K562 (cell line): ENCODE results near the gene BBC3. TPM values are rescaled to one million over a fixed set of nuclear protein-coding genes. Genes with fewer than 3 reads are reported as not detected.

Source experiments
- ATAC-seq: fragments of 200-7000 bp; cut with Tn5 transposase; 3 replicates; pipeline ENCODE4 v1.9.1; 2020; ENCODE audit warnings: moderate library complexity
- BruUV-seq: library from RNA; stranded (reverse); fragments of 400-500 nt; replicated peaks from 2 replicates; lab custom pipeline; 2021; lab: Mats Ljungman, UMichigan
- CTCF ChIA-PET: fragments of 300-600 bp; formaldehyde crosslinking; extraction: SDS; loops from one replicate; lab custom pipeline; 2021; ENCODE audit warnings: low intra/inter-chr PET ratio; lab: Yijun Ruan, JAX
- POLR2A ChIA-PET: fragments of 300-600, 350-650 bp; sonication (Branson Sonifier 250); formaldehyde crosslinking; extraction: SDS; loops from one replicate; lab custom pipeline; 2021; ENCODE audit warnings: antibody characterized with exemption, inconsistent platforms; lab: Yijun Ruan, JAX
- DNase-seq, 4 experiments: peaks; one replicate each; pipeline versions ENCODE4 v3.0.0 to v3.0.0-alpha.2; 2011 to 2018; ENCODE audit warnings: low spot score in 3 of 4, mixed read lengths in 3 of 4; ENCODE audit errors: extremely low read depth in 1 of 4
- FAIRE-seq: peaks from 2 replicates; lab custom pipeline; 2011; peaks lifted over from hg19 to GRCh38; lab: Jason Lieb, UNC
- H2AFZ ChIP-seq: 2 replicates; pipeline ENCODE4 v1.6.0; 2011; ENCODE audit warnings: low read depth, low read length, control low read depth, inconsistent platforms
- H3K27ac ChIP-seq: fragments of 200-600 bp; 3 replicates; pipeline ENCODE4 v1.8.0; 2011; ENCODE audit warnings: low read depth, mild to moderate bottlenecking, control low read depth, inconsistent platforms, low read length, moderate library complexity, mixed read lengths; ENCODE audit errors: extremely low read depth
- H3K27me3 ChIP-seq, 2 experiments: fragments of 300-600 bp in 1 of 2; 2 replicates in 1 of 2; 3 replicates in 1 of 2; pipeline versions ENCODE4 v1.6.0 to v1.8.0; 2011; ENCODE audit warnings: inconsistent platforms in 2 of 2, low read length in 2 of 2, mild to moderate bottlenecking in 1 of 2, mixed read lengths in 1 of 2, moderate library complexity in 1 of 2; ENCODE audit not compliant: control insufficient read depth in 2 of 2, insufficient read depth in 2 of 2
- H3K36me3 ChIP-seq: fragments of 300-600 bp; 3 replicates; pipeline ENCODE4 v1.8.0; 2011; ENCODE audit warnings: mild to moderate bottlenecking, low read length, inconsistent platforms; ENCODE audit not compliant: control insufficient read depth, insufficient read depth
- H3K4me1 ChIP-seq, 2 experiments: fragments of 200-600 bp in 1 of 2; replicated peaks in 1 of 2; 2 replicates in 1 of 2; 3 replicates in 1 of 2; pipeline versions ENCODE4 v1.5.1 to v1.8.0; 2011; ENCODE audit warnings: inconsistent platforms in 2 of 2, low read length in 2 of 2, mild to moderate bottlenecking in 1 of 2, mixed read lengths in 1 of 2, moderate library complexity in 1 of 2; ENCODE audit not compliant: control insufficient read depth in 2 of 2, insufficient read depth in 2 of 2
- H3K4me2 ChIP-seq: 2 replicates; pipeline ENCODE4 v1.6.1; 2011; ENCODE audit warnings: low read length, control low read depth, inconsistent platforms, mixed read lengths; ENCODE audit not compliant: insufficient read depth
- H3K4me3 ChIP-seq: fragments of 200-600 bp; sonication (generic), shearing (Covaris generic); 2 replicates; pipeline ENCODE4 v1.5.1; 2016; ENCODE audit warnings: control low read depth, inconsistent platforms
- H3K79me2 ChIP-seq: fragments of 200-600 bp; 3 replicates; pipeline ENCODE4 v1.8.0; 2011; ENCODE audit warnings: low read length, inconsistent platforms; ENCODE audit not compliant: control insufficient read depth, insufficient read depth
- H3K9ac ChIP-seq, 2 experiments: 2 replicates each; pipeline versions ENCODE4 v1.6.0 to v1.6.1; 2011; ENCODE audit warnings: low read depth in 2 of 2, low read length in 2 of 2, control low read depth in 1 of 2, inconsistent platforms in 1 of 2, mild to moderate bottlenecking in 1 of 2, mixed read lengths in 1 of 2; ENCODE audit not compliant: insufficient read depth in 1 of 2
- H3K9me1 ChIP-seq: one replicate; pipeline ENCODE4 v1.6.0; 2011; ENCODE audit warnings: inconsistent platforms, mild to moderate bottlenecking, low read length, moderate library complexity; ENCODE audit not compliant: control insufficient read depth, insufficient read depth
- H3K9me3 ChIP-seq: replicated peaks from 2 replicates; pipeline ENCODE4 v1.5.1; 2011; ENCODE audit warnings: low read depth, low read length, inconsistent platforms; ENCODE audit not compliant: control insufficient read depth, insufficient read depth
- H4K20me1 ChIP-seq: replicated peaks from 2 replicates; pipeline ENCODE4 v1.6.1; 2011; ENCODE audit warnings: low read length, inconsistent platforms, mixed read lengths; ENCODE audit not compliant: control insufficient read depth, insufficient read depth
- ATF1 ChIP-seq, 2 experiments: fragments of 450-650 bp in 1 of 2; IDR thresholded peaks; 2 replicates each; pipeline ENCODE4 v1.6.1; 2016; ENCODE audit warnings: missing compliant biosample characterization in 1 of 2, missing genetic modification characterization in 1 of 2
- CHD4 ChIP-seq: fragments of 200-600 bp; sonication (generic); IDR thresholded peaks from 3 replicates; pipeline ENCODE4 v1.6.1; 2012; ENCODE audit warnings: low read depth, mild to moderate bottlenecking, mixed read lengths, low read length, inconsistent platforms; ENCODE audit not compliant: insufficient read depth, insufficient replicate concordance, poor library complexity, severe bottlenecking
- CSDE1 ChIP-seq, 2 experiments: fragments of 450-650 bp; IDR thresholded peaks; 2 replicates each; pipeline ENCODE4 v1.6.1; 2016; ENCODE audit warnings: mild to moderate bottlenecking in 1 of 2
- ELF2 ChIP-seq: fragments of 250-450 bp; sonication (Bioruptor Pico); IDR thresholded peaks from 2 replicates; pipeline ENCODE4 v1.5.0; 2021; ENCODE audit warnings: mild to moderate bottlenecking
- FOXA3 ChIP-seq, 2 experiments: fragments of 450-650 bp in 1 of 2; sonication (generic) in 1 of 2; formaldehyde crosslinking; IDR thresholded peaks in 1 of 2; conservative IDR thresholded peaks in 1 of 2; 2 replicates each; pipeline versions ENCODE4 v1.4.0 to v1.8.0; 2020 to 2022; ENCODE audit warnings: mild to moderate bottlenecking in 2 of 2, missing genetic modification reagents in 1 of 2
- HEY1 ChIP-seq: fragments of 250-450 bp; sonication (Bioruptor Pico); IDR thresholded peaks from 2 replicates; pipeline ENCODE4 v1.5.0; 2020; ENCODE audit warnings: mild to moderate bottlenecking, moderate library complexity, borderline replicate concordance
- KDM5B ChIP-seq: fragments of 200-600 bp; sonication (generic); IDR thresholded peaks from 2 replicates; pipeline ENCODE4 v1.6.1; 2012; ENCODE audit warnings: low read depth, mild to moderate bottlenecking, moderate library complexity, low read length, control low read depth, inconsistent platforms; ENCODE audit not compliant: insufficient replicate concordance
- NCOA6 ChIP-seq: fragments of 450-650 bp; IDR thresholded peaks from 2 replicates; pipeline ENCODE4 v1.6.1; 2017; ENCODE audit warnings: mild to moderate bottlenecking
- POLR3G ChIP-seq: IDR thresholded peaks from 2 replicates; pipeline ENCODE4 v1.6.1; 2011; ENCODE audit not compliant: insufficient read length, insufficient replicate concordance; ENCODE audit errors: extremely low read depth
- SAFB ChIP-seq: fragments of 200-400 bp; formaldehyde crosslinking; IDR thresholded peaks from 2 replicates; pipeline ENCODE4 v1.6.1; 2017; ENCODE audit warnings: low read depth, low read length, borderline replicate concordance
- SIN3B ChIP-seq: fragments of 450-650 bp; IDR thresholded peaks from 2 replicates; pipeline ENCODE4 v1.6.1; 2017; ENCODE audit warnings: low read depth, mild to moderate bottlenecking, moderate library complexity
- ZFP36 ChIP-seq: fragments of 150-350 bp; IDR thresholded peaks from 2 replicates; pipeline ENCODE4 v1.6.1; 2018; ENCODE audit warnings: low read length, low read depth; ENCODE audit not compliant: partially characterized antibody
- ZNF146 ChIP-seq: IDR thresholded peaks from one replicate; pipeline ENCODE4 v1.6.1; 2018; ENCODE audit warnings: missing compliant biosample characterization; ENCODE audit not compliant: unreplicated experiment
- ZZZ3 ChIP-seq: fragments of 450-650 bp; IDR thresholded peaks from 2 replicates; pipeline ENCODE4 v1.6.1; 2016; ENCODE audit warnings: antibody characterized with exemption, mild to moderate bottlenecking, moderate library complexity
- WGBS: fragments of 100-300 bp; shearing (Covaris generic); methylation state at CpG from one replicate; pipeline ENCODE4 v1.1.6; 2016; ENCODE audit warnings: low coverage, mixed read lengths; ENCODE audit not compliant: insufficient coverage; ENCODE audit errors: missing lambda C conversion rate; 5-methylcytosine and 5-hydroxymethylcytosine counted together
- in situ Hi-C: fragments of 300-500 bp; cut with MboI; formaldehyde crosslinking; loops from 4 replicates; pipeline ENCODE4 v1.15.0; 2018; ENCODE audit warnings: inconsistent platforms, mixed read lengths
- intact Hi-C: fragments of 100-400 bp; cut with micrococcal nuclease; formaldehyde crosslinking; loops from 2 replicates; pipeline ENCODE4 v1.14.2; 2022
- polyA plus RNA-seq, 8 experiments: library from polyadenylated mRNA; depleted of rRNA in 4 of 8; stranded (reverse) in 5 of 8; unstranded in 3 of 8; fragments of >200 nt; fragmentation: Nextera tagmentation in 2 of 8; fragmentation: Illumina TruSeq in 1 of 8; extraction: Ambion mirVana in 2 of 8; extraction: Trizol in 1 of 8; gene quantifications; 2 replicates each; pipeline versions ENCODE4 v1.2.1 to v1.2.3, GENCODE V29; 2011 to 2014; ENCODE audit warnings: inconsistent platforms in 1 of 8, missing spikeins in 1 of 8
- total RNA-seq, 7 experiments: library from RNA; depleted of rRNA in 6 of 7; stranded (reverse); fragments of >200 nt in 6 of 7; fragmentation: Illumina TruSeq in 2 of 7; extraction: Trizol in 2 of 7; gene quantifications; 2 replicates each; pipeline versions ENCODE4 v1.2.1 to v1.2.3, GENCODE V29; 2011 to 2021; ENCODE audit warnings: low replicate concordance in 1 of 7
- TF ChIP-seq, protein P1 (sequence below): fragments of 250-450 bp; sonication (Bioruptor Pico); IDR thresholded peaks from 2 replicates; pipeline ENCODE4 v1.4.0; 2020; ENCODE audit warnings: mild to moderate bottlenecking
- TF ChIP-seq, protein P2 (sequence below): sonication (generic); formaldehyde crosslinking; IDR thresholded peaks from 2 replicates; pipeline ENCODE4 v1.8.0; 2022; ENCODE audit warnings: mild to moderate bottlenecking, missing genetic modification reagents
- TF ChIP-seq, protein P3 (sequence below): IDR thresholded peaks from 2 replicates; pipeline ENCODE4 v1.6.1; 2012; ENCODE audit warnings: low read depth, low read length, improper control_type of control experiment, borderline replicate concordance

The BBC3 gene
- total and polyA plus RNA-seq, 9 of the 15 experiments (the other 6 are each of a cell fraction or from before 2014, with no cell fraction given) = 0.15 to 30.7 (median 4.8) TPM

DNA sequence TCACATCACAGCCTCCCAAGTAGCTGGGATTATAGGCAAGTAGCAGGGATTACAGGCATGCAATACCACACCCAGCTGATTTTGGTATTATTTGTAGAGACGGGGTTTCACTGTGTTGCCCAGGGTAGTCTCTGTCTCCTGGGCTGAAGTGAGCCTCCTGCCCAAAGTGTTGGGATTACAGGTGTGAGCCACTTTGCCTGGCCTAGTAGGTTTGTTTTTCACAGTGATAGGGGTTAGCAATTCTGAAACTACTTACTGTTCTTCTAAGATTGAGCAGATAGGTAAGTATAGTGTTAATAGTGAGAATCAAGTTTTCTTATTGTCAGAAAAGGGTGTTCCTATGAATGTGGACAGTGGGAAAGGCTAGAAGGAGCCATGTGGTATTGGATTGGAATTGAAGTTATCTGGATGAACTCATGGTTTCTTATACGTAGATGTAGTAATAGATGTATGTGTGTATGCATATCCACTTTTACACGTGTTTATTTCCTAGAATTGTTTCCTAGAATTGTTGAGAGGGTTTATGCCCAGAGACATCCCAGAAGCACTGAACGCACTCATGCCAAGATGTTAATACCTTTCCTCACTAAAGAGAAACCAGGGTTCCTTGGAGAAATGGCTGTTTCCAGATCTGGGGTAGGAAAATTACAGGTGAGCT, 51.2 kb downstream of the BBC3 start:
- no peaks in the 10 kb centered on the region for H4K20me1 ChIP-seq
- H3K9ac ChIP-seq = no peak overlapping the region
- DNase-seq = no peak
- H3K4me2 ChIP-seq = no peak overlapping the region
- peak overlapping the region; percentile 20; the same call in 1 of the 3 replicates for H3K27ac ChIP-seq
- no peak overlapping the region for H3K4me3 ChIP-seq
- intact Hi-C loops = no loop called here
- TF ChIP-seq ZNF146 (CRISPR knock-in tag) = no peak
- no peak for TF ChIP-seq HEY1 (CRISPR knock-in tag)
- no peak for TF ChIP-seq ZZZ3
- TF ChIP-seq KDM5B = no peak
- no peak for TF ChIP-seq ZFP36
- TF ChIP-seq FOXA3 (CRISPR knock-in tag; conservative IDR thresholded peaks at IDR 0.05 in 1 of 2, IDR thresholded peaks at IDR 0.05 in 1 of 2) = no peak
- TF ChIP-seq, protein P1, sequence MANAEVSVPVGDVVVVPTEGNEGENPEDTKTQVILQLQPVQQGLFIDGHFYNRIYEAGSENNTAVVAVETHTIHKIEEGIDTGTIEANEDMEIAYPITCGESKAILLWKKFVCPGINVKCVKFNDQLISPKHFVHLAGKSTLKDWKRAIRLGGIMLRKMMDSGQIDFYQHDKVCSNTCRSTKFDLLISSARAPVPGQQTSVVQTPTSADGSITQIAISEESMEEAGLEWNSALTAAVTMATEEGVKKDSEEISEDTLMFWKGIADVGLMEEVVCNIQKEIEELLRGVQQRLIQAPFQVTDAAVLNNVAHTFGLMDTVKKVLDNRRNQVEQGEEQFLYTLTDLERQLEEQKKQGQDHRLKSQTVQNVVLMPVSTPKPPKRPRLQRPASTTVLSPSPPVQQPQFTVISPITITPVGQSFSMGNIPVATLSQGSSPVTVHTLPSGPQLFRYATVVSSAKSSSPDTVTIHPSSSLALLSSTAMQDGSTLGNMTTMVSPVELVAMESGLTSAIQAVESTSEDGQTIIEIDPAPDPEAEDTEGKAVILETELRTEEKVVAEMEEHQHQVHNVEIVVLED (CRISPR knock-in tag) = no peak
- no peak for TF ChIP-seq NCOA6
- TF ChIP-seq, protein P2, sequence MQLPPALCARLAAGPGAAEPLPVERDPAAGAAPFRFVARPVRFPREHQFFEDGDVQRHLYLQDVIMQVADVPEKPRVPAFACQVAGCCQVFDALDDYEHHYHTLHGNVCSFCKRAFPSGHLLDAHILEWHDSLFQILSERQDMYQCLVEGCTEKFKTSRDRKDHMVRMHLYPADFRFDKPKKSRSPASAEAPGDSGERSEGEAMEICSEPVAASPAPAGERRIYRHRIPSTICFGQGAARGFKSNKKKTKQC = no peak
- no peak for TF ChIP-seq ELF2
- no peak for TF ChIP-seq SAFB
- no peak for TF ChIP-seq SIN3B
- no peak for TF ChIP-seq CSDE1 (IDR thresholded peaks at IDR 0.05)
- no peak for TF ChIP-seq POLR3G
- TF ChIP-seq ATF1 (CRISPR knock-in tag; IDR thresholded peaks at IDR 0.05) = no peak
- no peak for TF ChIP-seq ATF1 (tag; IDR thresholded peaks at IDR 0.05)
- TF ChIP-seq, protein P3, sequence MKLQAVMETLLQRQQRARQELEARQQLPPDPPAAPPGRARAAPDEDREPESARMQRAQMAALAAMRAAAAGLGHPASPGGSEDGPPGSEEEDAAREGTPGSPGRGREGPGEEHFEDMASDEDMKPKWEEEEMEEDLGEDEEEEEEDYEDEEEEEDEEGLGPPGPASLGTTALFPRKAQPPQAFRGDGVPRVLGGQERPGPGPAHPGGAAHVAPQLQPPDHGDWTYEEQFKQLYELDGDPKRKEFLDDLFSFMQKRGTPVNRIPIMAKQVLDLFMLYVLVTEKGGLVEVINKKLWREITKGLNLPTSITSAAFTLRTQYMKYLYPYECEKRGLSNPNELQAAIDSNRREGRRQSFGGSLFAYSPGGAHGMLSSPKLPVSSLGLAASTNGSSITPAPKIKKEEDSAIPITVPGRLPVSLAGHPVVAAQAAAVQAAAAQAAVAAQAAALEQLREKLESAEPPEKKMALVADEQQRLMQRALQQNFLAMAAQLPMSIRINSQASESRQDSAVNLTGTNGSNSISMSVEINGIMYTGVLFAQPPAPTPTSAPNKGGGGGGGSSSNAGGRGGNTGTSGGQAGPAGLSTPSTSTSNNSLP = no peak
- TF ChIP-seq CHD4 = no peak
- TF ChIP-seq, all 486 proteins: peak for 0
- no peak for FAIRE-seq
- H3K79me2 ChIP-seq = peaks cover 30% of the 10 kb centered on the region
- ATAC-seq = no peak
- CTCF ChIA-PET = no interaction called here
- WGBS = 70% methylated on average over 4 of the region's 4 CpGs
- H2AFZ ChIP-seq = no peak overlapping the region
- peaks cover 9 to 10% of the 10 kb centered on the region in 2 experiments; a peak in 3 of 5 replicates for H3K4me1 ChIP-seq
- H3K36me3 ChIP-seq = peaks cover 86% of the 10 kb centered on the region
- no peaks in the 10 kb centered on the region for H3K9me3 ChIP-seq
- POLR2A ChIA-PET = interaction anchor here (0.5 to 3.8 kb wide), 4 partner anchors 8 to 64 kb away, joined by 4 to 16 read pairs (median 8); no protein-coding TSS in a partner anchor
- no peaks in the 10 kb centered on the region for H3K27me3 ChIP-seq
- no TSS peak for BruUV-seq
- no peaks in the 10 kb centered on the region for H3K9me1 ChIP-seq
- in situ Hi-C loops = no loop called here
